Liver (tissue), 3 donors: ENCODE data around the gene CENPA.

ENCODE experiments used
- CTCF ChIP-seq: fragments of 150-350 bp; IDR thresholded peaks from 2 replicates; pipeline ENCODE4 v1.5.1; 2017; ENCODE audit warnings: improper control_type of control experiment, low read depth, low read length; ENCODE audit not compliant: missing input control
- RAD21 ChIP-seq, 2 donors: IDR thresholded peaks; 2 replicates each; pipeline ENCODE4 v1.6.1; 2016; ENCODE audit warnings: antibody characterized with exemption in 2 of 2, mild to moderate bottlenecking in 2 of 2
- TF ChIP-seq, protein P1 (sequence below): IDR thresholded peaks from 2 replicates; pipeline ENCODE4 v1.6.1; 2016; ENCODE audit warnings: antibody characterized with exemption, mild to moderate bottlenecking
- donor health status: healthy.
- donor health status: healthy.

DNA sequence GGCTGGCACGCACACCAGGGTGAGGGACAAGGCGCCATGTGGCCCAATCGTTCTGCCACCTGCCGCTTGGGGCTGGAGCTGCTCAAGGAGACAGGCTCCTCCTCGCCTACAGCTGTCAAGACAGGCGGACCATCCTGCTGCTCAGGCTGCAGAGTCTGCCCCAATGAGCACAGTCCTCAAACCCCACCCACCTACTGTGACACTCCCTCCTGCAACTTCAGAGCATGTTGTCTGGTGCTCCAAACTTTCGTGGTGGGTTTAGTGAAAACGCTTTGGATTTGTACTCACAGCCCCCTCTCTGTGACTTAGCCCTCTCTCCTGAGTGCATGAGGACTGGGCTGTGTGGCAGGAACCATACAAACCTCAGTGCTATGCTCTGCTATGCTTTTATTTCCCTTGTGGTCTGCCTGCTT lies 45.0 kb upstream of the CENPA start:
- TF ChIP-seq CTCF (no peak), RAD21 (IDR thresholded peaks at IDR 0.05) (no peak)
- TF ChIP-seq, protein P1, sequence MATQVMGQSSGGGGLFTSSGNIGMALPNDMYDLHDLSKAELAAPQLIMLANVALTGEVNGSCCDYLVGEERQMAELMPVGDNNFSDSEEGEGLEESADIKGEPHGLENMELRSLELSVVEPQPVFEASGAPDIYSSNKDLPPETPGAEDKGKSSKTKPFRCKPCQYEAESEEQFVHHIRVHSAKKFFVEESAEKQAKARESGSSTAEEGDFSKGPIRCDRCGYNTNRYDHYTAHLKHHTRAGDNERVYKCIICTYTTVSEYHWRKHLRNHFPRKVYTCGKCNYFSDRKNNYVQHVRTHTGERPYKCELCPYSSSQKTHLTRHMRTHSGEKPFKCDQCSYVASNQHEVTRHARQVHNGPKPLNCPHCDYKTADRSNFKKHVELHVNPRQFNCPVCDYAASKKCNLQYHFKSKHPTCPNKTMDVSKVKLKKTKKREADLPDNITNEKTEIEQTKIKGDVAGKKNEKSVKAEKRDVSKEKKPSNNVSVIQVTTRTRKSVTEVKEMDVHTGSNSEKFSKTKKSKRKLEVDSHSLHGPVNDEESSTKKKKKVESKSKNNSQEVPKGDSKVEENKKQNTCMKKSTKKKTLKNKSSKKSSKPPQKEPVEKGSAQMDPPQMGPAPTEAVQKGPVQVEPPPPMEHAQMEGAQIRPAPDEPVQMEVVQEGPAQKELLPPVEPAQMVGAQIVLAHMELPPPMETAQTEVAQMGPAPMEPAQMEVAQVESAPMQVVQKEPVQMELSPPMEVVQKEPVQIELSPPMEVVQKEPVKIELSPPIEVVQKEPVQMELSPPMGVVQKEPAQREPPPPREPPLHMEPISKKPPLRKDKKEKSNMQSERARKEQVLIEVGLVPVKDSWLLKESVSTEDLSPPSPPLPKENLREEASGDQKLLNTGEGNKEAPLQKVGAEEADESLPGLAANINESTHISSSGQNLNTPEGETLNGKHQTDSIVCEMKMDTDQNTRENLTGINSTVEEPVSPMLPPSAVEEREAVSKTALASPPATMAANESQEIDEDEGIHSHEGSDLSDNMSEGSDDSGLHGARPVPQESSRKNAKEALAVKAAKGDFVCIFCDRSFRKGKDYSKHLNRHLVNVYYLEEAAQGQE = no peak
